ENCODE data around the gene FTSJ3. TPM values are rescaled to one million over a fixed set of nuclear protein-coding genes. Genes with fewer than 3 reads are reported as not detected.

FTSJ3 gene
- total RNA-seq, 1 donor from 2014 or later = 57.7 TPM

DNA sequence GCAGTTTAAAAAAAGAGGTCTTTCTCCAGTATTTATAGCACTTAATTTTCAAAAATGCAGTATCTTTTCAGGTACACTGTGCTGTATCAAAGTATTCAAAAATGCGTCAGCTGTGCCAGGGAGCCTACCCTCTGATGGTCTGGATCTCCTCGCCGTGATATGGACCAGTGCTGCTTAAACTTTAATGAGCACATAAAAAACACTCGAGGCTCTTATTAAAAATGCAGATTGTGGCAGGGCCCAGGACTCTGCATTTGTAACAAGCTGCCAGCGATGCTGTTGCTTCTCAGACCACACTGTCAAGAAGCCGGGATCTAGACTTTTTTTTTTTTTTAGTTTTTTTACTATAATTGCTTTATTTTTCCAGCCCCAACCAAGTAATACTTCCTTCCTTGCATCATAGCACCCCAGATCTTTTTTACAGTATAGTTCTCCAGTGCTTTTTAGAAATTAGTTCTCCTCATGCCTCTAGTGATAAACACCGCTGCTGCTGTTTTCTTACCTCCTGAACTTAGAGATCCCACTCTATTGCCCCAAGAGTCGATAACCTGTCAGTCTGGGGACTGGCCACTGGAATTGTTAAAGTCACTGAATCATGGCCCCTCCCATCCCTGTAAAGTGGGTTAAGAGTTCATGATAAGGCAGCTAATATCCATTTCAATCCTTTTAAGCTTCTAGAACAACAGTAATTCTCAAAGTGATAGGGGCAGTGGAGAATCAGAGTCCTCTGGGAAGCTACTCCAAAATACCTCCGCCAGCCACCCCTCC lies 16.6 kb upstream of the FTSJ3 start:
- intact Hi-C loops (cut with micrococcal nuclease) = loop anchor here (1.0 to 10.0 kb wide), 12 partner anchors 17 to 1131 kb away; partner anchors contain the start of genes CCDC47, CEP95, DCAF7 and DDX5

DNA sequence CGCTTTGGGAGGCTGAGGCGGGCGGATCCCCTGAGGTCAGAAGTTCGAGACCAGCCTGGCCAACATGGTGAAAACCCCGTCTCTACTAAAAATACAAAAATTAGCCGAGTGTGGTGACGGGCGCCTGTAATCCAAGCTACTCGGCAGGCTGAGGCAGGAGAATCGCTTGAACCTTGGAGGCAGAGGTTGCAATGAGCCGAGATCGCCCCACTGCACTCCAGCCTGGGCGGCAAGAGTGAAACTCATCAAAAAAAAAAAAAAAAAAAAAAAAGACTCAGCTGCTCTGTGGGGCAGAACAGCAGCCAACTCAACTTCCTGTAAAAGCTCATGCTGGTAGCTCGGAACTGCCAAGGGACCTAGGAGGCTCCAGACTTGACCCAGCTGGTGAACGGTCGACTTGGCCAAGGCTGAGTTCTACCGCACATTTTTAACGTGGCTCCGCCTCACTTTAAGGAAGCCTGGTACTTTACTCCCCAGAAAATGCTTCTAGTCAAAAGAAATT lies 16.0 kb upstream of the FTSJ3 start:
- intact Hi-C loops (cut with micrococcal nuclease) = loop anchor here (1.0 to 10.0 kb wide), 12 partner anchors 16 to 1131 kb away; partner anchors contain the start of genes CCDC47, CEP95, DCAF7 and DDX5

GRCh38 chr17:63842540-63843386 lies 15.3 kb upstream of the FTSJ3 start, which contains the start of gene SMARCD2:
Gene SMARCD2, minus strand, starts transcription at chr17:63842685. Its CDS starts 11 bp downstream, at chr17:63842674.
- intact Hi-C loops (cut with micrococcal nuclease) = loop anchor here (1.0 to 10.0 kb wide), 12 partner anchors 15 to 1132 kb away; partner anchors contain the start of genes CCDC47, CEP95, DCAF7 and DDX5

GRCh38 chr17:63842173-63842539 lies 14.7 kb upstream of the FTSJ3 start:
- intact Hi-C loops (cut with micrococcal nuclease) = loop anchor here (2.0 to 10.0 kb wide), 5 partner anchors 179 to 1133 kb away; partner anchors contain the start of genes CEP95, DCAF7, DDX5 and ICAM2

DNA sequence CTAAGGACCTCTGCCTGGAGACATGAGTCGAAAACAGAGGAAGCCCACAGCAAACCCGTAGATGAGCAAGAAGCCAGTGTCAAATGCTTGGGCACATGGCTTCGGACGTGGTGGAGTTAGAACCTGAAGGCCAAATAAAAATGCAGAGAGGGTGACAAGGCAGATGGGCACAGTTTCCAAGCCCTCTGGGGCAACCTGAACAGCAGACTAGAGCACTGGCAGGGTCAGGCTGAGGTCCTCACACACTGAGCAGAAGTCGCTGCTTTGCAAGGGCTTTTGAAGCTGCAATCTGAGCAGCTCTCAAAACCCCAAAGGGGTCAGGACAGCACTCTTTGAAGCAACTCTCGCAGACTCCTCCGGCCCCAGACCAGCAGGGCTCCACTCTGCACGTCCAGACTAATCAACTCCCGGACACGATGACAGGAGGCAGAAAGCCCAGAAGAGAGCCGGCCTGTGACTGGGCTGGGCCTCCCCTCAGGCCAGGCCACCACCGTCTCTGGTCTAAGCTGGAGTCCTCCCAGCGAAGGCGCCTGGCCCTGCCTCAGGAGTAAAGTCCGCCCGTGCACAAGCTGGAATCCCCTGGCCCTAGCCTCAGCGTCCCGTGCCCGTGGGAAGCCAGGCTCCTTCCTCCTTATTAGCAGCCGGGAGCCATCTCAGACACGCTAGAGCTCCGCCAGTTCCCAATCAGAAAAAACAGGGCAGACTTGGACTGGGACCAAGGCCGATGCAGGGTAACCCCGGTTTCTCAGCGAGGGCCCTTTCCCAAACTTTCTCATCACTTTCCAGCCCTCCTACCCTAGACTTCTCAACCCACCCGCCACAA lies 14.1 kb upstream of the FTSJ3 start:
- intact Hi-C loops (cut with micrococcal nuclease) = loop anchor here (2.0 to 10.0 kb wide), 5 partner anchors 179 to 1133 kb away; partner anchors contain the start of genes CEP95, DCAF7, DDX5 and ICAM2

DNA sequence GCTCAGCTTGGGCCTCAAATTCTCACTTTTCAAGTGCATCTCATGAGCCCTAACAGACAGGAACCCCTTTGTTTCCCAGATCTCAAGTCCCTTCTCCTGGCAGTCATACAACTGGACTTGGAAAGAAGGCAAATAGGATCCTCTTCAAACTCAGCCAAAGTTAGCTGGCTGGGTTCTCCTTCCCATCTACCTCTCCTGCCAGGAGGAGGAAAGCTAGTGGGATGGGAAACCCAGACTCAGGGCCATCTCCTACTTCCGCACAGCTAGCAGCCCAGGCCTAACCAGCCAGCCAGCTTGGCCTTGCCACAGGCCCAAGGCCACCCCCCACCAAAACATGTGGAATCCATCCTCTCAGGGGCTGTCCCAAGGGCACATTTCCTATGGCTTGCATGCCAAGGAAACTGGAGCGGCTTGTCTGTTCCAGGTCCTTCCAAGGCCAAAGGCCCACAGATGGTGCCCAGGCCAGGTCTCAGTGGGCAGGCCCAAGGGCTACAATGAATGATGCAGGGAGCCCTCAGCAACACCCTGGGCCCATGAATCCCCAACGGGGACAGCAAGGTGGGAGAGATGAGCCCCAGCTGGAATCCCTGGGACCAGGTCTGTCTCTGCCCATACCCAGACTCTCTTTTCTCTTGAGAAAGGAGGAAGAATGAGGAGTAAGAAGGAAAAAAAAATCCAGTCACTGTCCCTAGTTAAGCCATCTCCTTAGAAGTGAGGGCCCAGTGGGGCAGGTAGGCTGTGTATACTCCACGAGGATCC lies 13.3 kb upstream of the FTSJ3 start:
- intact Hi-C loops (cut with micrococcal nuclease) = loop anchor here (5.0 to 10.0 kb wide), 3 partner anchors 288 to 1134 kb away; partner anchors contain the start of gene DCAF7

GRCh38 chr17:63838631-63839171 lies 11.2 kb upstream of the FTSJ3 start:
- intact Hi-C loops (cut with micrococcal nuclease) = loop anchor here (1.0 kb wide), 1 partner anchor 7 kb away; no protein-coding TSS in a partner anchor

GRCh38 chr17:63837962-63838600 lies 10.6 kb upstream of the FTSJ3 start:
- intact Hi-C loops (cut with micrococcal nuclease) = no loop called here

DNA sequence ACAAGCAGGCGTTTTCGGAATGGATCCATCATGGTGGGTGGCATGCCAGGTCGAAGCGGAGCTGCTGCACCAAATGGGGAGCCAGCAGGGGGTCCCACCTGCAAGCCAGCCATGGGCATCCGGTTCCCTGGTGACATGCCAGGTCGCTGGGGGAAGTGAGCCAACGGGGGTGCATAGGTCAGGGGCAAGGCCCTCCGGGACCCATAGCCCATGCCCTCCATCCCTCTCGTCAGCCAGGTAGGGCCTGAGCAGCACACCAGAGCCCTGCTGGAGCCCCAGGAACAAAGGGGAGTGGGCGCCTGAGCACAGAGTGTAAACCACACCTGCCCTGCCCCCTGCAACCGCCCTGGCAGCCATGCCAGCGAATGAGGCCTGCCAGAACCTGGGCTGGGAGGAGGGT lies 10.0 kb upstream of the FTSJ3 start:
- intact Hi-C loops (cut with micrococcal nuclease) = no loop called here

- intact Hi-C loops (cut with micrococcal nuclease) = no loop called here
These were observed 9.3 kb upstream of the FTSJ3 start for GRCh38 chr17:63836811-63837210.

DNA sequence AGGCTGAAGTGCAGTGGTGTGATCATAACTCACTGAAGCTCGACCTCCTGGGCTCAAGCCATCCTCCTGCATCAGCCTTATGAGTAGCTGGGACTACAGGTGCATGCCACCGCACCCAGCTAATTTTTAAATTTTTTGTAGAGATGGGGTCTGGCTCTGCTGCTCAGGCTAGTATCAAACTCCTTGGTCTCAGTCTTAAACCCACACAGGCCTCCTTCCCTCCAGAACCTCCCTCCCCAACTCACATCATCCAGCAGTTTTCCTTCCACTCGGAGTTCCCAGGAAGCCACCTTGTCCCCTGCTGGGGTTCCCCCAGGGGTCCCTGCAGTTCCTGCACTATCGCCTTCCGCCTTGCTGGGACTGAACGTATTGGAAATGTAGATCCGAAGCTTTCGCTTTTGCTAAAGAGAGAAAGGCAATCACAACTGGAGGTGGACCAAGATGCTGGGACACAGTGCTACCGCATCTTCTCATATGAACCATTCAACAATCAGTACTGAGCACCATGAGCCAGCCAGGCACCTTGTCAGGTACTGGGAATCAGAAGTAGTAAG lies 7.8 kb upstream of the FTSJ3 start:
- intact Hi-C loops (cut with micrococcal nuclease) = loop anchor here (1.0 to 2.0 kb wide), 2 partner anchors 8 to 94 kb away; partner anchors contain the start of genes FTSJ3, PSMC5 and STRADA

DNA sequence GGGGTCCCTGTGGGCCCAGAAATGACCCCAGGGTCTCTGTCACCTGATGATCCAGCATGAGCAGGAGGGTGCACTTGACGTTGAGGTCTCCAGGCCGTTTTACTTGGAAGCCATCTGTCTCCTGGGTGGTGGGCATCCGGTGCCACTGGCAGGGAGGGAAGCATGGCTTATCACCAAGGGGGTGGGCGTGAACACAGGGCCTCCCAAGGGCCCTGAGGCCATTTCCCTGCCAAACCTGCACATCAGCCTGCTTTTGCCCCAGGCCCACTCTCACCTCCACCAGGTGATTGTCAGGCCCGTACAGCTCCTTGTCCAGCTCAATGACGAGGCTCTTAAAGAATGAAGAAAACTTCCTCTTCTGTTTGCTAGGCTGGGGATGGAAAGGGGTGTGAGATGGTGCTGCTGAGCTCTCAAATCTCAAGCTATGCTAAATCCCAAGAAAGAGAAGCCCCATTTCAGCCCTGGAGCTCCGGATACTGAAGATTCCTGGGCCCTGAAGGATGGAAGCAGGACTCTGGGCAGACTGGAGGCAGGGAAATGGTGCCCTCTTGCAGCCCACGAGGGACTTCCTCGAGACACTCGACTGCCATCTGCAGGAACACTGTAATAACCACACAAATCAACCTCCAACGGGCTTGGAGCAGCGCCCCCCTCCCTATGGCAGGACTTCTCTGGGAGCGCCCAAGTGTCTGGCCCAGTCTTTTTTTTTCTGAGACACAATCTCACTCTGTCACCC lies 7.1 kb upstream of the FTSJ3 start:
- intact Hi-C loops (cut with micrococcal nuclease) = loop anchor here (1.0 to 2.0 kb wide), 2 partner anchors 7 to 94 kb away; partner anchors contain the start of genes FTSJ3, PSMC5 and STRADA

DNA sequence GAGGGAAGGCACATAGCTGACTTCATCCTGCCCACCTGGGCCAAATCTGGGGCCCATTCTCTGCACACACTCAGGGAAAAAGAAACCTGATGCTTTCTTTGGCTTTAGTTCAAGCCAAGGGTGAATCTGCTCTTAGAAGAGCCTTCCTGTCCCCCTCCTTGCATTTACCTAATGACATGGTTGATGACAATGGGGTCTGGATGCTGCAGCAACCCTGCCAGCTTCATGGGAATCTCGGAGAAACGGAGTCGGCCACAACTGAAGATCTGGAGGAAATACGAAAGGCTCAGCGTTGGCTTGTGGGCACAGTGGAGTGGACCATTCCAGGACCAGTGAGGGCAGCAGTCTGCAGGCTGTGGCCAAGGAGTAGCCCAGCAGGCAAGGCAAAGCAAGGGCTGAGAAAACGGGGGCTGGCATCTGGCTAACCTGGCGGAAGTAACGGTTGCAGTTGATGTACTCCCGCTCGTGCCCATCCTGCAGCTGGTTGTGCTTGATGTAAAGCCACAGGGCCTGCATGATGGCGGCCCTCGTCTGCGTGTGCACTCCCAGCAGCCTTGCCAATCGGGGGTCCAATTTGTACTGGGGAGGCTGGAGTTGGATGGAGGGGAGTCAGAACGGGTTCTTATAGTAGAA lies 6.4 kb upstream of the FTSJ3 start:
- intact Hi-C loops (cut with micrococcal nuclease) = loop anchor here (2.0 kb wide), 1 partner anchor 93 kb away; the partner anchor contains the start of gene STRADA

DNA sequence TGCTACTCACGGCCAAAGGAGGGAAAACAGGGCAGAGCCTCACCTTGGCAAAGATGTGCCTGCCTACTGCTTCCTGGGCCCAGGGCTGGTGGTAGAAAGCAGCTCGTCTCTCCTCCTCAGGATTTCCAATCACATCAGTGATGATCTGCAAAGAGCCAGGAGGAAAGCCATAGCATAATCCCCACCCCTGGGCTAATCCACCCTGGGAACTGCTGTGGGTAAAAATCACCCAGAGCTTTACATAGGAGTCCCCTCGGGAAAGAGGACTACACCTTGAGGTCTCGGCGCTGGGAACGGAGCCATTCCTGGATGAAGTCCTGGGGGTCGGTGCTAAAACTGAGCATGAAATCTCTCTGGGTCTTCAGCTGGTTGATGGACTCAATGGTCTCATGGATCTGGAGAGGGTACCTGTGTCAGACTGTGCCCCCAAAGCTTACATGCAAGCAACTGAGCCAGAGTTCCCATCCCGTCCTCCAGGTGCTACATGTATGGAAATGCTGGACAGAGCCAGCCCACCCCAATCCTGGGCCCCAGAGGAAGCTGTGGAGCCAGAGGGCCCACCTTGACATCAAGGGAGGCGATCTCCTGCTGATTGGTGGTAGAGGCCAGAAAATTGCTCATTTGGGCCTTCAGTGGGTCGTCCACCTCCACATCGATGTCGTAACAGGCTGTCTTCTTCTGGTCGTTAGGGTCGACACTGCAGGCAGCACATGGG lies 5.7 kb upstream of the FTSJ3 start:
- intact Hi-C loops (cut with micrococcal nuclease) = no loop called here

DNA sequence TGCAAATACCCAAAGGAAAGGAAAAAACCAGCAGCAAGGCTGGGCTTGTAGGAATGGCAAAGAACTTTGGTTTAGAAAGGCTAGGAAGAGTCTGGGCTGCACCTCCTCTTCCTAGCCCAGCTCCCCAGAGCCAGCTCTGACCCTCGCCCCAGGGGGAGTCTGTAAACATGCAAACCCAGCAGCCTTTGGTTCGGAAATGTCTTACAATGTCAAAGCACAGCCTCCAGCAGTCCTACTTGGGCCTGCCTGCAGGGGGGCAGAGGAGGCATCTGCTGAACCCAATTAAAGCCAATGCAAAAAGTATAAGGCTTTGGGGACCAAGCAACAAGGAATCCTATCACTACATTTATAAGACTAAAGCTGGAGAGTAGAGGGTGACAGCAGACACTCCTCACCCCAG lies 5.0 kb upstream of the FTSJ3 start:
- intact Hi-C loops (cut with micrococcal nuclease) = no loop called here

- intact Hi-C loops (cut with micrococcal nuclease) = no loop called here
These were observed 4.6 kb upstream of the FTSJ3 start for GRCh38 chr17:63832014-63832413.

- intact Hi-C loops (cut with micrococcal nuclease) = loop anchor here (1.0 kb wide), 1 partner anchor 8 kb away; no protein-coding TSS in a partner anchor
These were observed 4.0 kb upstream of the FTSJ3 start for GRCh38 chr17:63831505-63831904.
